HG03175 (cell line): ENCODE measurements around the gene ZNF74.

Source experiments
- ATAC-seq: cut with Tn5 transposase; IDR thresholded peaks from one replicate; pipeline ENCODE4 v1.9.1; 2021; ENCODE audit warnings: mild to moderate bottlenecking, moderate library complexity; ENCODE audit not compliant: unreplicated experiment

ZNF74 gene

DNA sequence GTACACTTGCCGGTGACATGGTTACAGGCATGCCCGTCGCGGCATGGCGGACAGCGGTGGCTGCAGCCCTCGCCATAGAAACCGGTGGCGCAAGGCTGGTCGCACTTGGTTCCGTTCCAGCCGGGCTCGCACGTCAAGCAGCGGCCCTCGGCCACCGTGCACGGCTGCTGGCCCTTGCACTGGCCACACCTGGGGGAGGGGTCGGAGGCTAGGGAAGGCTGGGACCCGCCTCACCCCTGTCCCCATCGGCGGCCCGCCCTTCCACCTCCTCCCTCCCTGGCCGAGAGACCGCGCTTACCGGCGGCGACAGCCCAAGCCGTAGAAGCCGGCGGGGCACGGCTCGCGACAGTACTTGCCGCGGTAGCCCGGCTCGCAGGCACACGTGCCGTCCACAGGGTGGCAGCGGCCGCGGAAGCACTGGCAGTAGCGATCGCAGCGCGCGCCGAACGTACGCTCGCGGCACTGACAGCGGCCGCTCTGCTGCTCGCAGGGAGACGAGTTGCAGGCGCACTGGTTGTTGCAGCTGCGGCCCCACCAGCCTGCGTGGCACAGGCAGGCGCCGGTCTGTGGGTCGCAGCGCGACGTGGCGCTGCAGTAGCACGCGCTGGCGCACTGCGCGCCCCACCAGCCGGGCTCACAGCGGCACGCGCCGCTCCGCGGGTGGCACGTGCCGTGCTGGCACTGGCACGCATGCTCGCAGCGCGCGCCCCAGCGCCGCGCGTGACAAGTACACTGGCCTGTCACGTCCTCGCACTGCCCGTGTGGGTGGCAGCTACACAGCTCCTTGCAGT lies 37.0 kb downstream of the ZNF74 start:
- no peak for ATAC-seq

GRCh38 chr22:20431511-20432192 lies 37.7 kb downstream of the ZNF74 start:
- no peak for ATAC-seq

- no peak for ATAC-seq
These were observed 38.3 kb downstream of the ZNF74 start for GRCh38 chr22:20432244-20432686.

DNA sequence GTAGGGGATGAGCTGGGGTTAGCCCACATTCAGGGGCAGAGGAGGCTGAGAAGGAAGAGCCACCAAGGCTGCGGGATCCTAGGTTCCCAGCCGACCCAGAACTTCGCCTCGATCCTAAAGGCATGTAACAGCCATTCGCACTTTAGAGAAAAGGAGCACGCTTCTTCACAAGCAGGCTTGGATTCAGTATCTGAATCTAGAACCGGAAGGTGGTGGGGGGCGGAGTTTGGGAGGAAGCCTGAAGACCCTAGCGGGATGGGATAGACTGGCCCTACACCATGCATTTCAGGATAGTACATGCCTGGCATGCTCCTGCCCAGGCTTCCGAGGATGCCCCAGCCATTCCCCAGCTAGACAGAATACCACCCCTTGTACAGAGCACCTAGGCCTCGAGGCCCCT lies 39.2 kb downstream of the ZNF74 start:
- ATAC-seq = no peak

GRCh38 chr22:20433686-20434241 lies 39.8 kb downstream of the ZNF74 start:
- no peak for ATAC-seq

DNA sequence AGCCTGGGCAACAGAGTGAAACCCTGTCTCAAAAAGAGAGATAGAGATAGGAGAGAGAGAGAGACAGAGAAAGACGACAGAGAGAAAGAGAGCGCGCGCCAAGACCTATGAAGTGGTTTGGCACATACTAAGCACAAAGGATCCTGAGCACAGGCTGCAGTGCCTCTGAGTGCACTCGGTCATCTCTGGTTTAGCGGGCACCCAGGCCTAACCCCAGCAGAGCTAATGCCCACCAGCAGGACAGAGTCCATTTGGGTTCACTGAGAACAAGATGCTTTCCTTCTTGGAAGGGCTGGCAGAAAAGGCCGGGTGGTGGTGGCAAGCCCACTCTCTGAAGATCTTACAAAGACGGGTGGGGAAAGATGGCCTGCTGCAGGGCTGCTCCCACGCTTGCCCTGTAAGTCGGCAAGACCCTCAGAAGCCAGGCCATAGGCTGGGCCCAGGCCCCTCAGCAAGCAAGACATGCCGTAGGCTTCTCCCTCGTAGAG lies 40.4 kb downstream of the ZNF74 start:
- ATAC-seq = no peak

DNA sequence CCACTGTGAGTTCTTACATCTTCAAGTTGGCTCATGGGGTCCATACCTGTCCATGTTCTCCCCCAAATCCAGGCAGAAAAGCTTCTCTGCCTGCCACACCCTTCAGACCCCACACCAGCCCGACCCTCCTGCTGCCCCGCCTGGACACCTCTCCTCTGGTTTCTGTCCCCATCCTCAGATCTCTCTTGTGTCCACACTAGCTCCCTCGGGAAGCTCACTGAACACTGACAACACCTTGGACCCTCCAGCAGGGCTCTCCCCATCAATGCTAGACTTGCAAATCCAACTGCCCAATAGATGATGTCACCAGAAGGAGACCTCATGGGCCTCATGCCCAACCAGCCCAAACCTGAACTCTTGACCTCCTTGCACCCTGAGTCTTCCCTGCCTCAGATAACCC lies 40.8 kb downstream of the ZNF74 start:
- no peak for ATAC-seq

GRCh38 chr22:20435436-20436306 lies 41.7 kb downstream of the ZNF74 start:
- no peak for ATAC-seq

GRCh38 chr22:20436307-20436767 lies 42.4 kb downstream of the ZNF74 start:
- no peak for ATAC-seq

DNA sequence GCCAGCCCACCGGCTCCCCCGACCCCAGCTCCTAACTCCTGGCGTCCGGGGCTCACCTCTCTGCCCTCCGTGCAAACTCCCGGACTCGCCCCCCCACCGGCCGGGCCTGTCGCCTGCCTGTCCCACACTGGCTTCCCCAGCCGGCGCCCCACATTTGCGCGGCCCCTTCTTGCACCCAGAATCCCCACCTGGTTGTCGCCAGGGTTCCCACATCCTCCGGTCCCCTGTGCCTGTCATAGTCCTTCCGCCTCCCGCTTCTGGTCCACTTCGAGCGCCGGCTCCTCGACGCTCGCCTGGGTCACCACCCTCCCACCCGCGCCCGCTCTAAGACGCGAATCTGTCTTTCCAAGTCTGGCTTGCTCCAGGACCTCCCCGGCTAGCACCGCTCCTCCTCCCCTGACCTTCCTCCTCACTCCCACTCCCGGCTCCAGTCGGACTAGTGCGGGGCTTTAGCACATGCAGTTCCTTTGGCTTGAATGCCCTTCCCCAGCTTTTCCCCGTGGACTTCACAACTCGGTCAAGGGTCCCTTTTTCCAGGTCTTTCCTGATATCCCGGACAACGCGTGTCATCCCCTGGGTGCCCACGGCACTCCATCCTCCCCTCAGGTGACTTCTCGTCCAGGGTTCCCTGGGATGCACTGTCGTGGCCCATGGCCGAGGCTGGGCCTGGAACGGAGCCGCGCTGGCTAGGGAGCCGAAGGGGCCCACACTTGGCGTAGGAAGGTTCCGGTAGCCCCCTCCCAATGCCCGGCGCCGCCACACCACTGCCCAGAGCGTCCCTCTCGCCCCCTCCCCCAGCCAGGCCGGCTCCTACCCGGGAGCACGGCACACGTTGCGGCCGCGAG lies 43.0 kb downstream of the ZNF74 start:
- no peak for ATAC-seq

DNA sequence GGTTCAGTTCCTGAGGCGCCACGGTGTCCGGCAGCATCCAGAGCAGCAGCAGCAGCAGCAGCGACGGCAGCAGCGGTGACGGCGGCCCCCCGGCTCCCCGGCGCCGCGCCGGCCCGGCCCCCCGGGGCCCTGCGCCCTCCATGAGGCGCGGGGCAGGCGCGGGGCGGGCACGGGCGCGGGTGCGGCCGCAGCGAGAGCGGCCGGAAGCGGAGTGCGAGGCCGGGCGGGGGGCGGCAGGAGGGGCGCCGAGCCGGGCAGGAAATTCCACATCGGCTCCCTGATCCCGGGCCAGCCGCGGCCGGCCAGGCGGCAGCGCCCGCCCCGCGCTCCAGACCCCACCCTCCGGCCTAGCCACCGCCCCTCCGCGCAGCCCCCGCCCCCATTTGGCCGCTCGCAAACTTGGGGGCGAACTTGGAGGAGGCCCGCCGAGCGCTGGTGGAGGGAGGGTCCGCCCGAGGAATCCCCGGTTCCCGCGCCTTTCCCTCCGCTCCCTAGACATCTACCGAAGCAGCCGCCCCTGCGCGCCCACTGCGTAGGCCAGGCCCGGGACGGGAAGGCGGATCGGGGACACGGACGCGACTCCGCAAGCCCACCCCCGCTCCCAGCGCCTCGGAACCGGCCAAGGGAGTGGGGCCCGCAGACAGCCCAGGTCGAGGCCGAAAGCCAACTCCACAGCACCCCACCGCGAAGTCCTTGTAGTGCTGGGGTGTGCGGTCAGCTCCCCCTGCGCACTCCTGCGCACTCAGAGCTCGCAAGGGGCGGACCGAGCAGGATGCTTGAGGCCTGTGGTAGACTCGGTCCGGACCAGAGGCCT lies 43.9 kb downstream of the ZNF74 start, which contains the start of gene SCARF2:
Gene SCARF2, minus strand, starts transcription at position 213 of the 814 bp plus-strand sequence. Its CDS starts 71 bp downstream, at position 142.
- no peak for ATAC-seq

DNA sequence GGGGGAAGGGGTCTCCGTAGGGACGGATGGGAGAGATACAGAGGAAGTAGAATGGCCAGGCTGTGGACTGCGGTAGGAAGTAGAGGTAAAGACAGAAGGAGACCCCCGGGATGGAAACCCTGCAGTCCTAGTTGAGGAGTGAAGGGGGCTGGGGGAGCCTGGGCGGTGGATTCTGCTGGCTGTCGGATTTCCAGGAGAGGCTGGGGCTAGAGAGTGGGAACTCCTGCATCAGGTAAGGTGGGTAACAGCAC lies 44.4 kb downstream of the ZNF74 start:
- no peak for ATAC-seq

DNA sequence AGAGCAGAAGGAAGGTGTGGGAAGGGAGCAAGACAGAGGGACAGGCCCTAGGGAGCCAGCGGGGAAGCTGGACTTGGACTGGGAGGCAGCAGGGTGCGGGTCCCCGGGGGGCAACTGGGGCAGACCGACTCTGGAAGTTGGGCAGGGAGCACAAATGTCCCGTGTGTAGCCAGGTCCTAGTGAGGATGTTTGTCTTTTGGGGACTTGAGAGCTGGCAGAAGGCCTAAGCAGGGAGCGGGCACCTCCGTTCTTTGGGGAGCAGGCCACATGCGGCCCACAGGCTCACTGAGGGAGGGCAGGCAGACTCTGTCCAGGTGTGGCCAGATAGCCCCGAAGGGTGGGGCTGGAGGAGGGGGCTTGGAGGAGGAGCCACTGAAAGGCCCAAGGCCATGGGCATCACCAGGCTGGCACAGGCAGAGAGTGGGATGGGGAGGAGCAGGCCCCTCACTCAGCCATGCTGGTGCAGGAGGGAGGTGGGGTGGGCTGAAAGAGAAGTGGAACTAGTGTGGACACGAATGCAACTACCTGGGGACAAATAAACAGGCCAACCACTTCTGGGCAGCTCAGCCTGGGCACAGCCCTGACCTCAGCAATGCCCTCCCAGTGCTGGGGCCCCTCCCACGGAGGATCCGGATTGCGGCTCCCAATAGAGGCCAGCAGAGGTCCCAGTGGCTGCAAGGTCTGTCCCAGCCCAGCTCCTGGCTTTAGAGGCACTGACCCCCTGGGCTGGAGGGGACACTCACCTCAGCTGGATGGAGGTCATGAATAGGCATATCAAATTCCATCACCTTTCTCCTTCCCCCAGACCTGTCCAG lies 44.9 kb downstream of the ZNF74 start:
- no peak for ATAC-seq

DNA sequence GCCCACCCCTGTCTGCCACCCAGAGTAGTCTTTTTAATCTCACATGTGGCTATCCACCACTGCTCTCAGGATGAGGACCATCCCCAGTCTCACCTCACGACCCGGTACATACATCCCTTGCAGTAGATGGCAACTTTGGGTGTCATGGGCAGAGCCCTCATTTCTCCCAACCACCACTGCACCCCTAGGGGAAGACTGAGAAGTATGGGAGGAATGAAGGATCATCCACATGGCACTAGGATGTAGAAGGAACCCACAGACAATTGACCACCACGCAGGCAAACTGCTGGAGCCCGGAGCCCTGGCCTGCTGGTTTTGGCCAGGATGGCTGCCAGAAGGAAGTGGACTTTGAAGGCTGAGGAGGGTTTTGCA lies 45.6 kb downstream of the ZNF74 start:
- no peak for ATAC-seq

DNA sequence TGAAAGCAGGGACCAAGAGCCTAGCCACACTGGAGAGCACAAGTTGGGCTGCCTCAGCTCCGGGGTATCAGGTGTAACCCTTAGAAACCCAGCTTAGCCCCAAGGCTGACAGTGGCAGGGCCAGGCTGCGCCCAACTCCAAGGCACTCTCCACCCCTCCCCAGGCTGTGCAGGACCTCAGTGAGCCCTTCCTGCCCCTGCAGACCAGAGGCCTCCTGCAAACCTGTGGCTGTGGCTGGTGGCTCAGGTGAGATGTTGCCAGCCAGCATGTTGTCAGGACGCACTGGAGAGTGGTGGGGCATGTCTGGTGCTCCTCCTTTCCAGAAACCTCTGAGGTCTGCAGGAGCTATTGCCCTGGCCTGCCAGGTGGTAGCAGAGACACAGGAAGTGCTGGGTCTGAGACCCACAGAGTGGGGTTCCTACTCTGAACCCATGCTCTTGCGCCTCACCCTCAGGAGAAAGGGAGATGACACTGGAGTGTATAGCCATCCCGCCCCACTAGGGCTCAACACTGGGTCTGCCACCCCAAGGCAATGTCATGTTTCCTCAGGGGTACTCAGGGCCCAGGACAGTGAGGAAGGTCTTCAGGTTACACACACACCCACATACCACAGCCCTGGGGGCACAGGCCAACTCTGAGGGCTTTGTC lies 46.1 kb downstream of the ZNF74 start:
- ATAC-seq = no peak

DNA sequence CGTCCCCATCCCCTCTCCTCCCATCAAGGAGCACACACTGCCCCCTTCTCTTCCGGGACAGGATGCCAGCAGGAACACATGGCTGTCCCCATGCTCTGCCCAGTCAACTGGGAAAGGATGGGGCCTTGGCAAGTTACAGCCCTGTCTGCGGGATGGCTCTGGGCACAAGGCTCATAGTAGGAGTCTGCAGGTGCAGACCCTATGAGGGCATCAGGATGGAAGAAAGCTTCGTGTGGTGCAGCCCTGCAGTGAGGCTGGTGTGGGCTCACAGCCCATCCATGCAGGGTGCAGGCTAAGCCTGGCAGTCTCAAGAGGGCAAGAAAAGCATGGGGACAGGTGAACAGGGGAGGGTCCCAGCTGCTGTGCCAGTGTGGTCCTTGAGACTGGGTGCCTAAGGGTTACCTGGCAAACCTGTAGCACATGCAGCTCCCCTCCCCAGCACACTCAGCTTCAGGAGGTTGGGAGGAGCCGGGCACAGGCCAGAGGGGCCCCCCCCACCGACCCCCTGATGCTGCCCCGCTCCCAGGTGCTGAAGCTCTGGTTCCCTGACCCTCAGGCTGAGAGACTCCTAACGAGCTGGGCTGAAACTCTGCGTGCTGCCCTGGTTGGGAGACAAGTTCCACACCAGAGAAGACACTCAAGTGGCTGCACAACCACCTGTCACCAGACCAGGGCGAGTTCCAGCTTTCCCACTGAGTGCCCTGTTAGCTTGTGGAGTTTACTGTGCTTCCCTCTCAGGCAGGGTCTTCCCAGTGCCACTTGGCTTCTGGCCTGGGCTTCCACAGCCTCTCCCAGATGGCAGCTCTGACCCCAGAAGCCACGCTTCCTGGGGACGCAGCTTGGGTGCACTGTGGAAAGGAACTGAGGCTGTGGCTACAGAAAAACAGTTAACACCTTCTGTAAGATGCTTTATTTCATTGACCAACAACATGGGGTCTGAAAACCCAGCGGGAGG lies 47.0 kb downstream of the ZNF74 start:
- ATAC-seq = no peak
